ENCODE measurements around the gene TMEM31.

TMEM31 gene

GRCh38 chrX:103739421-103739820 is 28.7 kb downstream of the TMEM31 start:
- Histone ChIP-seq H3F3A (ENCODE audit: insufficient read depth) (no peaks in the 10 kb centered on the region), H2AFZ (ENCODE audit: low read depth, low read length, severe bottlenecking) (no peak overlapping the region), H3K79me2 (ENCODE audit: insufficient read depth, low read length) (no peaks in the 10 kb centered on the region), H3K9ac (ENCODE audit: low read length) (no peak overlapping the region), H3K27me3 (ENCODE audit: low read length) (no peaks in the 10 kb centered on the region), H3K9me2 (replicated peaks; ENCODE audit: insufficient read depth, low read length) (no peaks in the 10 kb centered on the region), H3K27ac (ENCODE audit: low read depth, low read length) (no peak overlapping the region), H4K20me1 (ENCODE audit: low read depth, low read length) (no peaks in the 10 kb centered on the region), H3K9me3 (ENCODE audit: insufficient read depth, low read length) (no peaks in the 10 kb centered on the region), H3K4me2 (ENCODE audit: low read depth, low read length, poor library complexity, severe bottlenecking) (no peak overlapping the region), H3K36me3 (ENCODE audit: low read length) (no peaks in the 10 kb centered on the region), H3K4me3 (ENCODE audit: insufficient read depth, low read length, poor library complexity, severe bottlenecking) (no peak overlapping the region)
- TF ChIP-seq, protein P1, sequence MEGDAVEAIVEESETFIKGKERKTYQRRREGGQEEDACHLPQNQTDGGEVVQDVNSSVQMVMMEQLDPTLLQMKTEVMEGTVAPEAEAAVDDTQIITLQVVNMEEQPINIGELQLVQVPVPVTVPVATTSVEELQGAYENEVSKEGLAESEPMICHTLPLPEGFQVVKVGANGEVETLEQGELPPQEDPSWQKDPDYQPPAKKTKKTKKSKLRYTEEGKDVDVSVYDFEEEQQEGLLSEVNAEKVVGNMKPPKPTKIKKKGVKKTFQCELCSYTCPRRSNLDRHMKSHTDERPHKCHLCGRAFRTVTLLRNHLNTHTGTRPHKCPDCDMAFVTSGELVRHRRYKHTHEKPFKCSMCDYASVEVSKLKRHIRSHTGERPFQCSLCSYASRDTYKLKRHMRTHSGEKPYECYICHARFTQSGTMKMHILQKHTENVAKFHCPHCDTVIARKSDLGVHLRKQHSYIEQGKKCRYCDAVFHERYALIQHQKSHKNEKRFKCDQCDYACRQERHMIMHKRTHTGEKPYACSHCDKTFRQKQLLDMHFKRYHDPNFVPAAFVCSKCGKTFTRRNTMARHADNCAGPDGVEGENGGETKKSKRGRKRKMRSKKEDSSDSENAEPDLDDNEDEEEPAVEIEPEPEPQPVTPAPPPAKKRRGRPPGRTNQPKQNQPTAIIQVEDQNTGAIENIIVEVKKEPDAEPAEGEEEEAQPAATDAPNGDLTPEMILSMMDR (IDR thresholded peaks at IDR 0.05; ENCODE audit: insufficient read depth, low read length, poor library complexity, severe bottlenecking), result no peak
- no peak for TF ChIP-seq EZH2phosphoT487 (conservative IDR thresholded peaks at IDR 0.05; ENCODE audit: low read length)

DNA sequence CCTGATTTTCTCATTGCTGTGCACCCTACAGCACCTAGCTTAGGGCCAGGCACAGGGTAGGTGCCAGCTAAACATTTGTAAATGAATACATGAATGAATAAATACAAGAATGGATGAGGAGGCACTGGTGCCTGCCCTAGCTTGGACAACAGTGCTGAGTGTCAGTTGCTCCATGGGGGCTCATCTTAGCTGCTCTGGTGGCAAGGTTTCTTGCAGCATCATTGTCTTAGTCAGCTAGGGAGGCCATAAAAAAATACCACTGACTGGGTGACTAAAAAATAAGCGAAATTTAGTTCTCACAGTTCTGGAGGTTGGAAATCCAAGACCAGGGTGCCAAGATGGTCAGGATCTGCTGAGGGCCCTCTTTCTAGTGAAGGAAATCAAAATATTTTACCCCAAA is 31.2 kb downstream of the TMEM31 start:
- Histone ChIP-seq H3K4me3 (ENCODE audit: insufficient read depth, low read length, poor library complexity, severe bottlenecking) (no peak overlapping the region), H3K27me3 (ENCODE audit: low read length) (no peaks in the 10 kb centered on the region), H3K9me3 (ENCODE audit: insufficient read depth, low read length) (no peaks in the 10 kb centered on the region), H3K79me2 (ENCODE audit: insufficient read depth, low read length) (no peaks in the 10 kb centered on the region), H3F3A (ENCODE audit: insufficient read depth) (no peaks in the 10 kb centered on the region), H4K20me1 (ENCODE audit: low read depth, low read length) (no peaks in the 10 kb centered on the region), H3K27ac (ENCODE audit: low read depth, low read length) (no peak overlapping the region), H3K4me2 (ENCODE audit: low read depth, low read length, poor library complexity, severe bottlenecking) (no peak overlapping the region), H3K36me3 (ENCODE audit: low read length) (no peaks in the 10 kb centered on the region), H2AFZ (ENCODE audit: low read depth, low read length, severe bottlenecking) (no peak overlapping the region), H3K9me2 (replicated peaks; ENCODE audit: insufficient read depth, low read length) (no peaks in the 10 kb centered on the region), H3K9ac (ENCODE audit: low read length) (no peak overlapping the region)
- TF ChIP-seq, protein P1 (IDR thresholded peaks at IDR 0.05; ENCODE audit: insufficient read depth, low read length, poor library complexity, severe bottlenecking), result no peak
- no peak for TF ChIP-seq EZH2phosphoT487 (conservative IDR thresholded peaks at IDR 0.05; ENCODE audit: low read length)

DNA sequence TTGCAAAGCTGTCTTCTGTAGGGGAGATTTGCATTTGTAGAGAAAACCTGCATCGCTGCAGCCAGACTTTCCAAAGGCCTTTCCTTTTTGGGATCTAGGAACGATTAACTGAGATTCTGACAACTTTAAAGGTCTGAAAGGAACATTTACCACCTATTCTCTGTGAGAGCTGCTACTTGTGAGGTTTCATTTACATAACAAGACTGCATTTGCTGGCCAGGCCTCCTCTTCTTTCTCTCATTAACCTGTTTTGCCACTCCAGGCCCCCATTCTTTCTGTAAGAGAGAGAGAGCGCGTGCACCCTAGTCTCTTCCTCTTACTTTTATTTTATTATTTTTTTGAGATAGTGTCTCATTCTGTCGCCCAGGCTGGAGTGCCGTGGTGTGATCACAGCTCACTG is 31.6 kb downstream of the TMEM31 start:
- TF ChIP-seq EZH2phosphoT487 (conservative IDR thresholded peaks at IDR 0.05; ENCODE audit: low read length), result no peak
- TF ChIP-seq, protein P1 (IDR thresholded peaks at IDR 0.05; ENCODE audit: insufficient read depth, low read length, poor library complexity, severe bottlenecking), result no peak
- H3K9me2 ChIP-seq (replicated peaks; ENCODE audit: insufficient read depth, low read length), result no peaks in the 10 kb centered on the region
- no peak overlapping the region for H2AFZ ChIP-seq (ENCODE audit: low read depth, low read length, severe bottlenecking)
- no peaks in the 10 kb centered on the region for H3K27me3 ChIP-seq (ENCODE audit: low read length)
- no peak overlapping the region for H3K4me3 ChIP-seq (ENCODE audit: insufficient read depth, low read length, poor library complexity, severe bottlenecking)
- H3K27ac ChIP-seq (ENCODE audit: low read depth, low read length), result no peak overlapping the region
- no peaks in the 10 kb centered on the region for H4K20me1 ChIP-seq (ENCODE audit: low read depth, low read length)
- no peaks in the 10 kb centered on the region for H3K36me3 ChIP-seq (ENCODE audit: low read length)
- no peaks in the 10 kb centered on the region for H3K9me3 ChIP-seq (ENCODE audit: insufficient read depth, low read length)
- no peaks in the 10 kb centered on the region for H3K79me2 ChIP-seq (ENCODE audit: insufficient read depth, low read length)
- H3K4me2 ChIP-seq (ENCODE audit: low read depth, low read length, poor library complexity, severe bottlenecking), result no peak overlapping the region
- H3F3A ChIP-seq (ENCODE audit: insufficient read depth), result no peaks in the 10 kb centered on the region
- H3K9ac ChIP-seq (ENCODE audit: low read length), result no peak overlapping the region
